Measurements from ENCODE around the gene PXMP4.

Gene PXMP4

GRCh38 chr20:33731693-33732165 is 11.6 kb upstream of the PXMP4 start, which contains the start of gene ZNF341:
TSS of gene ZNF341 (plus strand) at chr20:33731996. CDS start at chr20:33732022, 26 bp downstream.
- DNase-seq: peak; percentile 45

GRCh38 chr20:33730946-33731692 is 11.0 kb upstream of the PXMP4 start:
- DNase-seq: no peak

GRCh38 chr20:33729101-33729500 is 9.0 kb upstream of the PXMP4 start:
- DNase-seq: no peak

- no peak for DNase-seq
Measured at GRCh38 chr20:33728463-33728862, 8.4 kb upstream of the PXMP4 start.

GRCh38 chr20:33727806-33728205 is 7.7 kb upstream of the PXMP4 start:
- DNase-seq: no peak

- DNase-seq: no peak
Measured at GRCh38 chr20:33727115-33727479, 7.0 kb upstream of the PXMP4 start.

GRCh38 chr20:33725607-33726264 is 5.6 kb upstream of the PXMP4 start:
- no peak for DNase-seq

- no peak for DNase-seq
Measured at GRCh38 chr20:33724439-33725094, 4.5 kb upstream of the PXMP4 start.

- no peak for DNase-seq
Measured at GRCh38 chr20:33721391-33722140, 1.5 kb upstream of the PXMP4 start.

- DNase-seq: no peak
Measured at GRCh38 chr20:33719277-33719988, 677 bp downstream of the PXMP4 start.

GRCh38 chr20:33716498-33716897 is 3.6 kb downstream of the PXMP4 start:
- DNase-seq: no peak

- no peak for DNase-seq
Measured at GRCh38 chr20:33713865-33714367, 6.2 kb downstream of the PXMP4 start.

GRCh38 chr20:33711446-33711738 is 8.7 kb downstream of the PXMP4 start:
- no peak for DNase-seq

- DNase-seq: no peak
Measured at GRCh38 chr20:33710681-33711445, 9.2 kb downstream of the PXMP4 start.

GRCh38 chr20:33709905-33710541 is 10.1 kb downstream of the PXMP4 start:
- DNase-seq: no peak

- no peak for DNase-seq
Measured at GRCh38 chr20:33709398-33709797, 10.7 kb downstream of the PXMP4 start.

GRCh38 chr20:33707668-33708067 is 12.4 kb downstream of the PXMP4 start:
- DNase-seq: no peak

- DNase-seq: no peak
Measured at GRCh38 chr20:33704197-33704924, 15.7 kb downstream of the PXMP4 start.

- no peak for DNase-seq
Measured at GRCh38 chr20:33703498-33704137, 16.5 kb downstream of the PXMP4 start.

- DNase-seq: no peak
Measured at GRCh38 chr20:33702861-33703260, 17.2 kb downstream of the PXMP4 start.
